Hepatocyte (in vitro differentiated cells): ENCODE data around the gene CATSPERD. TPM values are rescaled to one million over a fixed set of nuclear protein-coding genes. Genes with fewer than 3 reads are reported as not detected.
A peak's percentile ranks its signal among the peaks of the same experiment; 100 is the strongest.

Experiments
- DNase-seq: peaks from one replicate; pipeline ENCODE4 v3.0.0-alpha.2; 2016; ENCODE audit warnings: low spot score
- H2AFZ ChIP-seq: fragments of 200-600 bp; sonication (generic); 2 replicates; pipeline ENCODE4 v1.6.0; 2016; ENCODE audit warnings: antibody characterized with exemption, mild to moderate bottlenecking
- H3K27ac ChIP-seq: fragments of 200-600 bp; sonication (generic); 2 replicates; pipeline ENCODE4 v1.5.1; 2016; ENCODE audit warnings: mild to moderate bottlenecking
- H3K27me3 ChIP-seq: fragments of 200-600 bp; sonication (generic); 2 replicates; pipeline ENCODE4 v1.6.1; 2016
- H3K36me3 ChIP-seq: fragments of 200-600 bp; sonication (generic); replicated peaks from 2 replicates; pipeline ENCODE4 v1.5.1; 2016; ENCODE audit warnings: low read depth; ENCODE audit not compliant: insufficient read depth
- H3K4me1 ChIP-seq: fragments of 200-600 bp; sonication (generic); 2 replicates; pipeline ENCODE4 v1.5.1; 2016; ENCODE audit warnings: mild to moderate bottlenecking, moderate library complexity; ENCODE audit not compliant: insufficient read depth
- H3K4me2 ChIP-seq: fragments of 200-600 bp; sonication (generic); 2 replicates; pipeline ENCODE4 v1.6.0; 2016
- H3K4me3 ChIP-seq: fragments of 200-600 bp; sonication (generic); 2 replicates; pipeline ENCODE4 v1.5.1; 2016; ENCODE audit warnings: mild to moderate bottlenecking
- H3K79me2 ChIP-seq: fragments of 200-600 bp; sonication (generic); 2 replicates; pipeline ENCODE4 v1.6.0; 2017; ENCODE audit warnings: mild to moderate bottlenecking
- H3K9me2 ChIP-seq: fragments of 200-600 bp; sonication (generic); replicated peaks from 2 replicates; pipeline ENCODE4 v1.6.0; 2017; ENCODE audit warnings: mild to moderate bottlenecking; ENCODE audit not compliant: insufficient read depth
- H3K9me3 ChIP-seq: fragments of 200-600 bp; sonication (generic); 2 replicates; pipeline ENCODE4 v1.5.1; 2016; ENCODE audit warnings: low read depth, mild to moderate bottlenecking
- H4K20me1 ChIP-seq: fragments of 200-600 bp; sonication (generic); 2 replicates; pipeline ENCODE4 v1.6.0; 2016; ENCODE audit warnings: mild to moderate bottlenecking; ENCODE audit not compliant: insufficient read depth, poor library complexity, severe bottlenecking
- EZH2 ChIP-seq: fragments of 200-600 bp; sonication (generic); IDR thresholded peaks from 2 replicates; pipeline ENCODE4 v1.6.1; 2016; ENCODE audit warnings: antibody characterized with exemption, mild to moderate bottlenecking, borderline replicate concordance
- EZH2phosphoT487 ChIP-seq: fragments of 200-600 bp; sonication (generic); IDR thresholded peaks from one replicate; pipeline ENCODE4 v1.6.1; 2018; ENCODE audit warnings: antibody characterized with exemption, mild to moderate bottlenecking, low read depth, moderate library complexity; ENCODE audit not compliant: unreplicated experiment, severe bottlenecking
- WGBS: methylation state at CpG from one replicate; pipeline ENCODE4 v1.1.6; 2016; ENCODE audit warnings: low lambda C conversion rate; ENCODE audit errors: missing lambda C conversion rate; 5-methylcytosine and 5-hydroxymethylcytosine counted together
- polyA plus RNA-seq: library from polyadenylated mRNA; unstranded; fragments of >200 nt; fragmentation: Nextera tagmentation; extraction: Ambion mirVana; gene quantifications from 2 replicates; pipeline ENCODE4 v1.2.1, GENCODE V29; 2016
- total RNA-seq: library from RNA; depleted of rRNA; stranded (reverse); fragments of >200 nt; gene quantifications from 2 replicates; pipeline ENCODE4 v1.2.3, GENCODE V29; 2014
- TF ChIP-seq, protein P1 (sequence below): fragments of 200-600 bp; sonication (generic); IDR thresholded peaks from 2 replicates; pipeline ENCODE4 v1.5.1; 2016; ENCODE audit warnings: antibody characterized with exemption, mild to moderate bottlenecking; ENCODE audit not compliant: poor library complexity

The CATSPERD gene, protein sequence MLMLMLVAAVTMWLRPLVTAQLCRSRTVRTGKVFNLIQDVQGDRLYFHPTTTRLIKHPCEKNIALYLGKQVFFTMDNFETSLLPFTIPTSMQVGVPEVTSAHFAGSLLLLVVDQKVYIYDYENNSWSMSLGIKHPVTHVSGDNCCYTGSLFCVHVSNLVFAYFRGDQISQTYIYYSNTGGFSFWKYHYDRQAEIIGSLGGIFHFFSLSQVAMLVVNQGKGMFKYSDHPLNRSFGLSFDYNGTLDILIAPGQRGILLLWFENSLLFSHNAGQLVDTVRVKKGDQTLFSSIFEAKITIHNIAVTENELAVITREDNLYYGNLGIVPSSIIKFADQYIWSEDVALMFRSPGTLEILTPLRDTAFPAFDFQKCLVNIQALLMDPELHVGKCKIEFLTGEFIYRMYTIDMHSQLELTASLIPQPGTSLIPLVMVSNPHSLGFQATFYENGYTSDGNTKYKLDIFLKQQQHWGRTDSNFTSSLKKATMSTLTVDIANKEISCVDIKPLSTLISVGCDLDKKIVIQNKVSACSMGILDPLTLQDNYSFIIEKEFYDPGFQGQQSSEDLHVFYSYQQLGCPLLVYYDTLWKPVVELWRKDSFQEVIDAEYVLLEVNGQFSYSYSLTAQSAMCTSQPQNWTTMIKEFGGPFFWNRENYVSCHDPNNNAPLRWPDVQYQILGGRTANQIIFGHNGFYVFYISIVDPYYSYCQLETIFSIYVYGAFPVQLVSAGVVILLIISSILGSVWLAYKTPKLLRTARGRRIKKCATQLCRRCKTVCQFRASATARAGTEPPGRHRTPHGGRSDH
- total RNA-seq: not detected in 2 replicates
- polyA plus RNA-seq: not detected in 2 replicates

- Histone ChIP-seq H2AFZ (peak within 1 kb of the TSS; percentile 95), H3K4me1 (peaks cover 13% of the 10 kb centered on the region), H3K27ac (peak within 1 kb of the TSS; percentile 95), H3K4me3 (peak within 1 kb of the TSS; percentile 85), H3K36me3 (no peaks in the 10 kb centered on the region), H3K79me2 (peaks cover 43% of the 10 kb centered on the region), H4K20me1 (no peaks in the 10 kb centered on the region), H3K27me3 (no peaks in the 10 kb centered on the region), H3K4me2 (peak within 1 kb of the TSS; percentile 88), H3K9me2 (no peaks in the 10 kb centered on the region), H3K9me3 (no peaks in the 10 kb centered on the region)
- under 1% methylated on average over 84 of the region's 90 CpGs for WGBS
- DNase-seq: peak; percentile 100
- no peak for TF ChIP-seq EZH2
- TF ChIP-seq, protein P1, sequence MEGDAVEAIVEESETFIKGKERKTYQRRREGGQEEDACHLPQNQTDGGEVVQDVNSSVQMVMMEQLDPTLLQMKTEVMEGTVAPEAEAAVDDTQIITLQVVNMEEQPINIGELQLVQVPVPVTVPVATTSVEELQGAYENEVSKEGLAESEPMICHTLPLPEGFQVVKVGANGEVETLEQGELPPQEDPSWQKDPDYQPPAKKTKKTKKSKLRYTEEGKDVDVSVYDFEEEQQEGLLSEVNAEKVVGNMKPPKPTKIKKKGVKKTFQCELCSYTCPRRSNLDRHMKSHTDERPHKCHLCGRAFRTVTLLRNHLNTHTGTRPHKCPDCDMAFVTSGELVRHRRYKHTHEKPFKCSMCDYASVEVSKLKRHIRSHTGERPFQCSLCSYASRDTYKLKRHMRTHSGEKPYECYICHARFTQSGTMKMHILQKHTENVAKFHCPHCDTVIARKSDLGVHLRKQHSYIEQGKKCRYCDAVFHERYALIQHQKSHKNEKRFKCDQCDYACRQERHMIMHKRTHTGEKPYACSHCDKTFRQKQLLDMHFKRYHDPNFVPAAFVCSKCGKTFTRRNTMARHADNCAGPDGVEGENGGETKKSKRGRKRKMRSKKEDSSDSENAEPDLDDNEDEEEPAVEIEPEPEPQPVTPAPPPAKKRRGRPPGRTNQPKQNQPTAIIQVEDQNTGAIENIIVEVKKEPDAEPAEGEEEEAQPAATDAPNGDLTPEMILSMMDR: peak; percentile 92
Observed at GRCh38 chr19:5719961-5720790, at the start of gene CATSPERD, which contains the start of gene LONP1. Gene CATSPERD, plus strand, starts transcription at chr19:5720637. Its CDS starts 101 bp downstream, at chr19:5720738. Gene LONP1, minus strand, starts transcription at chr19:5720146. Its CDS starts 14 bp downstream, at chr19:5720132.

DNA sequence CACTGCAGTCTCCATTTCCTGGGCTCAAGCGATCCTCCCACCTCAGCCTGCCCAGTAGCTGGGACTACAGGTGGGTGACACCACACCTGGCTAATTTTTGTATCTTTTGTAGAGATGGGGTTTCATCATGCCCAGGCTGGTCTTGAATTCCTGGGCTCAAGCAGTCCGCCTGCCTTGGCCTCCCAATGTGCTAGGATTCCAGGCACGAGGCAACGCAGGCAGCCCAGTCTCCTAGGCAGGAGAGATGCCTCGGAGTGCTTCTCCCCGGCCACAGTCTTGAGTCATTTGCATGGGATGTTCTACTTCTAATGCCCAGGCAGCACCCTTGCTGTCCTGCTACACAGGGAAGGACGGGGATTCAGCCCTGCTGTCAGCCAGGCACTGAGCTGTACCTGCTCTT, 48.8 kb upstream of the CATSPERD start:
- Histone ChIP-seq H4K20me1 (no peaks in the 10 kb centered on the region), H3K4me3 (no peak overlapping the region), H2AFZ (no peak overlapping the region), H3K36me3 (no peaks in the 10 kb centered on the region), H3K9me3 (no peaks in the 10 kb centered on the region), H3K27me3 (no peaks in the 10 kb centered on the region), H3K4me2 (no peak overlapping the region), H3K27ac (no peak overlapping the region), H3K9me2 (no peaks in the 10 kb centered on the region), H3K4me1 (no peaks in the 10 kb centered on the region), H3K79me2 (no peaks in the 10 kb centered on the region)
- DNase-seq: no peak
- WGBS: 98% methylated on average over 7 of the region's 7 CpGs
- no peak for TF ChIP-seq EZH2
- no peak for TF ChIP-seq EZH2phosphoT487
- TF ChIP-seq, protein P1: no peak

DNA sequence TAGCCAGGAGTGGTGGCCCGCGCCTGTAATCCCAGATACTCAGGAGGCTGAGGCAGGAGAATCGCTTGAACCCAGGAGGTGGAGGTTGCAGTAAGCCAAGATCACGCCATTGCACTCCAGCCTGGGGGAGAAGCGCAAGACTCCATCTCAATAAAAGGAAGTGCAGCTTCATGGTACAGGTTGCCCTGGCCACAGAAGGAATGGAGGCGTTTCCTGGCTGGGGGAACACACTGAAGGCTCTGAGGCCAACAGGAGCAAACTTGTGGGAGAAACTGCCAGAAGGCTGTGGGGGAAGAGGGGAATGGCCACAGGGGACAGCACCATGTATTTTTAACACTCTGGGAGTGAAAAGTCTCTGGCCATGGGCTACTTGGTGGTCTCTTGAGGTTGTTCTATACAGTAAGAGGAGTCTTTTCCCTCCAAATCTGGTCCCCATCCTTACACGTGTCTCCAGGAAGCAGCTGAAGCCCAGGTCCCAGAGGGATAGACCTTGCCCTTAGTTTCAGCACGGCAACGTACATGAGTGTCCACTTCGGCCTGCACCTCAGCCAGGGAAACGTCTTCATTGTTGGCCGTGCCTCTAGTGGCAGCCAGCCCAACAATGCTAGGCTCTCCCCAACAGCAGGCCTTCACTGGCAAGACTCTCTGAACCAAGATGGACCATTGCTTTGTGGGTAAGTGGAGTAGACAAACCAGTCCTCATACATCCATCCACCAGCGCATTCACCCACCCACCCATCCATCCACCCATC, 47.6 kb upstream of the CATSPERD start:
- Histone ChIP-seq H3K27me3 (no peaks in the 10 kb centered on the region), H3K4me3 (no peak overlapping the region), H3K9me3 (no peaks in the 10 kb centered on the region), H3K4me1 (no peaks in the 10 kb centered on the region), H4K20me1 (no peaks in the 10 kb centered on the region), H2AFZ (no peak overlapping the region), H3K4me2 (no peak overlapping the region), H3K27ac (no peak overlapping the region), H3K79me2 (no peaks in the 10 kb centered on the region), H3K9me2 (no peaks in the 10 kb centered on the region), H3K36me3 (no peaks in the 10 kb centered on the region)
- TF ChIP-seq EZH2phosphoT487 (no peak), EZH2 (no peak)
- TF ChIP-seq, protein P1: no peak
- DNase-seq: no peak
- WGBS: 96% methylated on average over 12 of the region's 13 CpGs
